OCI-LY7 (cell line): ENCODE data around the gene FUZ. TPM values are rescaled to one million over a fixed set of nuclear protein-coding genes. Genes with fewer than 3 reads are reported as not detected.

Experiments used
- BruUV-seq: library from RNA; stranded (reverse); fragments of 400-500 nt; replicated peaks from 2 replicates; lab custom pipeline; 2021; lab: Mats Ljungman, UMichigan
- CTCF ChIA-PET: fragments of 300-600 bp; sonication (Branson Sonifier 250); formaldehyde crosslinking; loops from one replicate; lab custom pipeline; 2022; ENCODE audit warnings: antibody characterized with exemption; ENCODE audit not compliant: unreplicated experiment; lab: Charles Lee
- POLR2A ChIA-PET: fragments of 300-600 bp; sonication (Branson Sonifier 250); formaldehyde crosslinking; loops from one replicate; lab custom pipeline; 2022; ENCODE audit warnings: antibody characterized with exemption; lab: Charles Lee
- DNase-seq: peaks from one replicate; pipeline ENCODE4 v3.0.0-alpha.2; 2015; ENCODE audit warnings: low spot score
- H2AFZ ChIP-seq: fragments of 200-600 bp; sonication (generic), shearing (Covaris generic); 2 replicates; pipeline ENCODE4 v1.6.1; 2014; ENCODE audit warnings: mild to moderate bottlenecking, antibody characterized with exemption, low read length, moderate library complexity
- H3K27ac ChIP-seq: fragments of 200-600 bp; sonication (generic); 2 replicates; pipeline ENCODE4 v1.5.1; 2014; ENCODE audit warnings: mixed run types, low read depth, mild to moderate bottlenecking, moderate library complexity, low read length, inconsistent platforms; ENCODE audit not compliant: poor library complexity, severe bottlenecking
- H3K36me3 ChIP-seq: fragments of 200-600 bp; sonication (generic); 2 replicates; pipeline ENCODE4 v1.6.1; 2014; ENCODE audit warnings: mild to moderate bottlenecking, antibody characterized with exemption, low read length, moderate library complexity, mixed read lengths; ENCODE audit not compliant: insufficient read depth
- H3K4me1 ChIP-seq: fragments of 200-600 bp; sonication (generic); 2 replicates; pipeline ENCODE4 v1.5.1; 2014; ENCODE audit warnings: mild to moderate bottlenecking, low read length; ENCODE audit not compliant: insufficient read depth, poor library complexity, severe bottlenecking
- H3K4me2 ChIP-seq: fragments of 200-600 bp; sonication (generic); 2 replicates; pipeline ENCODE4 v1.6.1; 2014; ENCODE audit warnings: mild to moderate bottlenecking, low read length
- H3K4me3 ChIP-seq: fragments of 200-600 bp; sonication (generic); 2 replicates; pipeline ENCODE4 v1.5.1; 2014; ENCODE audit warnings: mild to moderate bottlenecking, low read depth, low read length; ENCODE audit not compliant: poor library complexity, severe bottlenecking
- H3K79me2 ChIP-seq: fragments of 200-600 bp; sonication (generic); 2 replicates; pipeline ENCODE4 v1.6.1; 2016; ENCODE audit warnings: low read depth, mild to moderate bottlenecking, low read length, moderate library complexity, mixed read lengths; ENCODE audit not compliant: insufficient read depth
- H3K9me2 ChIP-seq: fragments of 200-600 bp; sonication (generic); 2 replicates; pipeline ENCODE4 v1.6.1; 2016; ENCODE audit warnings: mild to moderate bottlenecking, low read length, mixed read lengths; ENCODE audit not compliant: insufficient read depth
- H3K9me3 ChIP-seq: fragments of 200-600 bp; sonication (generic); 2 replicates; pipeline ENCODE4 v1.6.1; 2014; ENCODE audit warnings: mild to moderate bottlenecking, mixed run types, low read length, mixed read lengths
- H4K20me1 ChIP-seq: fragments of 200-600 bp; sonication (generic); 2 replicates; pipeline ENCODE4 v1.6.1; 2014; ENCODE audit warnings: mild to moderate bottlenecking, antibody characterized with exemption, low read length, moderate library complexity, mixed read lengths; ENCODE audit not compliant: insufficient read depth
- EZH2phosphoT487 ChIP-seq: fragments of 200-600 bp; sonication (generic); IDR thresholded peaks from 2 replicates; pipeline ENCODE4 v1.6.1; 2018; ENCODE audit warnings: low read depth, borderline replicate concordance, mild to moderate bottlenecking, mixed run types, antibody characterized with exemption, low read length, moderate library complexity, mixed read lengths
- intact Hi-C: fragments of 100-400 bp; cut with micrococcal nuclease; formaldehyde crosslinking; loops from one replicate; pipeline ENCODE4 v1.10.0; 2022; ENCODE audit not compliant: unreplicated experiment
- total RNA-seq, 2 experiments: library from RNA; depleted of rRNA in 1 of 2; stranded (reverse); fragments of >200 nt in 1 of 2; shearing (Covaris generic) in 1 of 2; gene quantifications; 2 replicates each; pipeline ENCODE4 v1.2.3, GENCODE V29; 2014 to 2022
- TF ChIP-seq, protein P1 (sequence below): fragments of 200-600 bp; sonication (generic); conservative IDR thresholded peaks from 2 replicates; pipeline ENCODE4 v1.5.1; 2014; ENCODE audit warnings: mild to moderate bottlenecking, antibody characterized with exemption, low read length, moderate library complexity, mixed read lengths

The FUZ gene
- total RNA-seq, 2 experiments from 2014 or later, result 28.1 to 33.6 TPM

DNA sequence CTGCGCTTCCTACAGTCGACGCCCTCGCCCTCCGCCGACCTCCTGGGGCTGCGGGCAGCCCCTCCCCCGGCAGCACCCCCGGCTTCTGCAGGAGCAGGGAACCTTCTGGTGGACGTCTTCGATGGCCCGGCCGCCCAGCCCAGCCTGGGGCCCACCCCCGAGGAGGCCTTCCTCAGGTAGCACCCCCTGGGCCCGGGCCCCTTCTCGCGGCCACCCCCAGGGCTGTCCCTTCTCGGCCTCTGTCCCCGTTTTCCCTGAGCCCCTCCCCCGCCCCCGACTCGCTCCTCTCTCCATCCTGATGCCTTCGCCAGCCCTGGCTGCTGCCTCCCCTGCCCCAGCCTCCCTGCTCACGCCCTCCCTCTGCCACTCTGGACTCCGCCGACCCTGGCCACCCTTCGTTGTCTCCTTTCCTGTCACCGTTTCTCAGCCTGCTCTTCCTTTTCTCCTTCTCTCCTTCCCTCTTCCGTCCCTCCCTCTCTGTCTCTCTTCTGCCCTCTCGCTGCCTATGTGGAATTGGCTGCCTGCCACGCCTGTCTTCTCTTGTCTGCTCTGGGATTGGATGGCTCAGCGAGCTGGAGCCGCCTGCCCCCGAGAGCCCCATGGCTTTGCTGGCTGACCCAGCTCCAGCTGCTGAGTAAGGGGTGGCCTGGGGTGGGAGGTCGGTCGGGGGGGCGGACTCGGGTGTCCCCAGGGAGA, 11.0 kb downstream of the FUZ start:
- Histone ChIP-seq H3K36me3 (peaks cover 78% of the 10 kb centered on the region), H3K9me3 (no peaks in the 10 kb centered on the region), H3K4me3 (no peak overlapping the region), H4K20me1 (no peaks in the 10 kb centered on the region), H3K4me2 (no peak overlapping the region), H3K4me1 (no peaks in the 10 kb centered on the region), H3K79me2 (no peaks in the 10 kb centered on the region), H3K9me2 (no peaks in the 10 kb centered on the region), H2AFZ (no peak overlapping the region), H3K27ac (no peak overlapping the region)
- ChIA-PET POLR2A (no interaction called here), CTCF (no interaction called here)
- BruUV-seq, result no TSS peak
- intact Hi-C loops, result no loop called here
- TF ChIP-seq, protein P1, sequence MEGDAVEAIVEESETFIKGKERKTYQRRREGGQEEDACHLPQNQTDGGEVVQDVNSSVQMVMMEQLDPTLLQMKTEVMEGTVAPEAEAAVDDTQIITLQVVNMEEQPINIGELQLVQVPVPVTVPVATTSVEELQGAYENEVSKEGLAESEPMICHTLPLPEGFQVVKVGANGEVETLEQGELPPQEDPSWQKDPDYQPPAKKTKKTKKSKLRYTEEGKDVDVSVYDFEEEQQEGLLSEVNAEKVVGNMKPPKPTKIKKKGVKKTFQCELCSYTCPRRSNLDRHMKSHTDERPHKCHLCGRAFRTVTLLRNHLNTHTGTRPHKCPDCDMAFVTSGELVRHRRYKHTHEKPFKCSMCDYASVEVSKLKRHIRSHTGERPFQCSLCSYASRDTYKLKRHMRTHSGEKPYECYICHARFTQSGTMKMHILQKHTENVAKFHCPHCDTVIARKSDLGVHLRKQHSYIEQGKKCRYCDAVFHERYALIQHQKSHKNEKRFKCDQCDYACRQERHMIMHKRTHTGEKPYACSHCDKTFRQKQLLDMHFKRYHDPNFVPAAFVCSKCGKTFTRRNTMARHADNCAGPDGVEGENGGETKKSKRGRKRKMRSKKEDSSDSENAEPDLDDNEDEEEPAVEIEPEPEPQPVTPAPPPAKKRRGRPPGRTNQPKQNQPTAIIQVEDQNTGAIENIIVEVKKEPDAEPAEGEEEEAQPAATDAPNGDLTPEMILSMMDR, result no peak
- no peak for TF ChIP-seq EZH2phosphoT487
- DNase-seq, result no peak

DNA sequence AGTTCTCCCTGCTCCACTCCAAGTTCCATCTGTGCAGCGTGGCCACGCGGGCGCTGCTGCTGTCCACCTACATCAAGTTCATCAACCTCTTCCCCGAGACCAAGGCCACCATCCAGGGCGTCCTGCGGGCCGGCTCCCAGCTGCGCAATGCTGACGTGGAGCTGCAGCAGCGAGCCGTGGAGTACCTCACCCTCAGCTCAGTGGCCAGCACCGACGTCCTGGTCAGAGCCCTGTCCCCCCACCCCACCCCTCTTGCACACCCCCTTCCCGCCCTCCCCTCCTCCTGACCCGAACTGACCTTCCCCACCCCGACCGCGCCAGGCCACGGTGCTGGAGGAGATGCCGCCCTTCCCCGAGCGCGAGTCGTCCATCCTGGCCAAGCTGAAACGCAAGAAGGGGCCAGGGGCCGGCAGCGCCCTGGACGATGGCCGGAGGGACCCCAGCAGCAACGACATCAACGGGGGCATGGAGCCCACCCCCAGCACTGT, 11.6 kb downstream of the FUZ start:
- CTCF ChIA-PET, result no interaction called here
- DNase-seq, result no peak
- Histone ChIP-seq H4K20me1 (no peaks in the 10 kb centered on the region), H3K27ac (no peak overlapping the region), H3K4me1 (no peaks in the 10 kb centered on the region), H3K4me2 (no peak overlapping the region), H3K9me3 (no peaks in the 10 kb centered on the region), H3K79me2 (no peaks in the 10 kb centered on the region), H3K9me2 (no peaks in the 10 kb centered on the region), H3K4me3 (no peak overlapping the region), H3K36me3 (peaks cover 81% of the 10 kb centered on the region), H2AFZ (no peak overlapping the region)
- POLR2A ChIA-PET, result no interaction called here
- intact Hi-C loops, result no loop called here
- no TSS peak for BruUV-seq
- TF ChIP-seq EZH2phosphoT487, result no peak
- TF ChIP-seq, protein P1, result no peak

DNA sequence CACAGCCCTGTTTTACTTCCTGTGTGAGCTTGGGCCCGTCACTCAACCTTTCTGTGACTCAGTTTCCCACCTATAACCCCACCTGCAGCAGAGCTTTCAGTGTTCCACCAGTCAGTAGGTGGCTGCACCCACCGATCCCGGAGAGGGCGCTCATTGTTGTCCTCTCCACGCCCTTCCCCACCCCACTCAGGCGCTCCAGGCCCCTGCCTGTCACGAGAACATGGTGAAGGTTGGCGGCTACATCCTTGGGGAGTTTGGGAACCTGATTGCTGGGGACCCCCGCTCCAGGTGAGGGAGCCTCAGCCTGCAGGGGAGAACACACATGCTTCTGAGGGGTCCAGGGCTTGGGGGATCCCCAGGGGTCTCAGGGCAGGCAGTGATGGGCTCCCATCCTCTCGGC, 12.3 kb downstream of the FUZ start:
- ChIA-PET POLR2A (no interaction called here), CTCF (no interaction called here)
- TF ChIP-seq, protein P1, result no peak
- TF ChIP-seq EZH2phosphoT487, result no peak
- intact Hi-C loops, result no loop called here
- Histone ChIP-seq H3K4me1 (no peaks in the 10 kb centered on the region), H3K79me2 (no peaks in the 10 kb centered on the region), H2AFZ (no peak overlapping the region), H4K20me1 (no peaks in the 10 kb centered on the region), H3K9me2 (no peaks in the 10 kb centered on the region), H3K9me3 (no peaks in the 10 kb centered on the region), H3K4me2 (no peak overlapping the region), H3K36me3 (peaks cover 81% of the 10 kb centered on the region), H3K27ac (no peak overlapping the region), H3K4me3 (no peak overlapping the region)
- BruUV-seq, result no TSS peak
- DNase-seq, result no peak
